Peyer's patch (tissue), 4 donors: ENCODE data around the gene MICOS13. TPM values are rescaled to one million over a fixed set of nuclear protein-coding genes. Genes with fewer than 3 reads are reported as not detected.
A peak's percentile ranks its signal among the peaks of the same experiment; 100 is the strongest.

Experiments used
- DNase-seq, 3 donors: peaks; one replicate each; pipeline ENCODE4 v3.0.0-alpha.2; 2017 to 2019
- H3K27ac ChIP-seq, 4 donors: fragments of 200-600 bp; sonication (generic); one replicate each; pipeline ENCODE4 v1.5.1; 2016 to 2019
- H3K27me3 ChIP-seq, 2 donors: fragments of 200-600 bp; sonication (generic); one replicate each; pipeline ENCODE4 v1.5.1; 2019
- H3K36me3 ChIP-seq, 3 donors: fragments of 200-600 bp; sonication (generic); one replicate each; pipeline ENCODE4 v1.5.1; 2016 to 2019
- H3K4me1 ChIP-seq, 4 donors: fragments of 200-600 bp; sonication (generic); one replicate each; pipeline ENCODE4 v1.5.1; 2016 to 2019
- H3K4me3 ChIP-seq, 4 donors: fragments of 200-600 bp; sonication (generic); 1 replicate in 3 of 4; 2 replicates in 1 of 4; pipeline ENCODE4 v1.5.1; 2016 to 2019; ENCODE audit warnings: mild to moderate bottlenecking in 1 of 4
- H3K9me3 ChIP-seq, 4 donors: fragments of 200-600 bp; sonication (generic); one replicate each; pipeline ENCODE4 v1.5.1; 2016 to 2019; ENCODE audit warnings: mild to moderate bottlenecking in 1 of 4
- CTCF ChIP-seq, 6 experiments: fragments of 450-650 bp in 4 of 6; fragments of 200-600 bp in 2 of 6; sonication (generic) in 1 of 6; IDR thresholded peaks; one replicate each; pipeline ENCODE4 v1.5.1; 2017 to 2019; ENCODE audit warnings: antibody characterized with exemption in 6 of 6, mild to moderate bottlenecking in 3 of 6, moderate library complexity in 1 of 6
- POLR2A ChIP-seq, 2 donors: fragments of 450-650 bp; IDR thresholded peaks; one replicate each; pipeline ENCODE4 v1.5.1; 2017; ENCODE audit warnings: antibody characterized with exemption in 2 of 2, mild to moderate bottlenecking in 2 of 2, moderate library complexity in 2 of 2
- total RNA-seq, 4 donors: library from RNA; depleted of rRNA; stranded (reverse); fragments of >200 nt; gene quantifications; one replicate each; pipeline ENCODE4 v1.1.0, GENCODE V29; 2016

Gene MICOS13
- total RNA-seq, 4 donors from 2014 or later: 11.6 to 48.0 (median 40.0) TPM

- no peak overlapping the region for H3K27ac ChIP-seq
- TF ChIP-seq POLR2A (IDR thresholded peaks at IDR 0.05) (no peak), CTCF (IDR thresholded peaks at IDR 0.05) (no peak)
- no peak overlapping the region for H3K4me3 ChIP-seq
- H3K27me3 ChIP-seq: no peaks in the 10 kb centered on the region
- DNase-seq: no peak
- H3K9me3 ChIP-seq: no peaks in the 10 kb centered on the region
- H3K4me1 ChIP-seq: no peaks in the 10 kb centered on the region
- peaks cover 0 to 55% (median 0%) of the 10 kb centered on the region in 3 donors for H3K36me3 ChIP-seq
Observed at GRCh38 chr19:5641171-5641570, 39.1 kb downstream of the MICOS13 start.

DNA sequence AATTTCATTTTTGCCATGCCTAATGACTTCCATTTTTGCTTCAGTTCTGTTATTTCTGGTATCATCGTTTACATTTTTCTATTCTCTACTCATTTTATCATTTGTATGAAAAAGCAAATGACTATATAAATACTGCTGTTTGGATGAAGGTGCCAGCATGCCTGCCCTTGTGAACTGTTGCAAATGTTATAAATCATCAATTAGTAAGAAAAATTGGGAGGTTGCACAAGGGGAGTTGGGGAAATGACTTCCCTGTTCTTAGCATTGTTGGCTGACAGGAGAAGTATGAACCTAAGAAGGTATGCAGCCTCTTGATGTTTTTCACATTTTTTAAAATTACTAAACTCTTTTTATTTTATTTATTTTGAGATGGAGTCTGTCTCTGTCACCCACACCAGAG lies 42.3 kb downstream of the MICOS13 start:
- peak in 1 of 3 donors; percentile 29 for DNase-seq
- Histone ChIP-seq H3K9me3 (no peaks in the 10 kb centered on the region), H3K27ac (no peak overlapping the region), H3K27me3 (no peaks in the 10 kb centered on the region), H3K4me1 (peaks cover 0 to 5% (median 0%) of the 10 kb centered on the region in 4 donors), H3K36me3 (peaks cover 0 to 26% (median 0%) of the 10 kb centered on the region in 3 donors), H3K4me3 (no peak overlapping the region)
- no peak for TF ChIP-seq POLR2A (IDR thresholded peaks at IDR 0.05)
- no peak for TF ChIP-seq CTCF (IDR thresholded peaks at IDR 0.05)

- Histone ChIP-seq H3K9me3 (no peaks in the 10 kb centered on the region), H3K4me1 (peaks cover 0 to 27% (median 2%) of the 10 kb centered on the region in 4 donors), H3K36me3 (peaks cover 0 to 3% (median 0%) of the 10 kb centered on the region in 3 donors), H3K27ac (no peak overlapping the region), H3K4me3 (no peak overlapping the region), H3K27me3 (no peaks in the 10 kb centered on the region)
- peak in 1 of 3 donors; percentile 41 for DNase-seq
- TF ChIP-seq POLR2A (IDR thresholded peaks at IDR 0.05) (no peak), CTCF (IDR thresholded peaks at IDR 0.05) (no peak)
Observed at GRCh38 chr19:5635427-5635826, 44.9 kb downstream of the MICOS13 start.

DNA sequence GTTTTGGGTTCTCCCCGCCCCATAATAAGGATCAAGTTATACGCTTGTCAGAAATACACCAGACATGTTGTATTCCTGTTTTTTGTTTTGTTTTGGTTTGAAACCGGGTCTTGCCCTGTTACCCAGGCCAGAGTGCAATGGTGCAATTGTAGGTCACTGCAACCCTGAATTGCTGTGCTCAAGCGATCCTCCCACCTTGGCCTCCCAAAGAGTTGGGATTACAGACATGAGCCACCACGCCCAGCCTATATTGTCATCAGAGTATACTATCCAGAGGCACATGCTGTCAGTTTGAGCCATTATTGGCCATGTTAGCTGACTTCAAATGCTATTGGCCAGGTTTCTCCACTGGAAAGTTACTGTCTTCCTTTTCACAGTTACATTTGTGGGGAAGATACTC lies 47.7 kb downstream of the MICOS13 start:
- Histone ChIP-seq H3K27ac (no peak overlapping the region), H3K9me3 (no peaks in the 10 kb centered on the region), H3K27me3 (no peaks in the 10 kb centered on the region), H3K4me1 (peaks cover 0 to 33% (median 4%) of the 10 kb centered on the region in 4 donors), H3K4me3 (no peak overlapping the region), H3K36me3 (peaks cover 0 to 18% (median 0%) of the 10 kb centered on the region in 3 donors)
- DNase-seq: peak in 1 of 3 donors; percentile 44
- no peak for TF ChIP-seq CTCF (IDR thresholded peaks at IDR 0.05)
- TF ChIP-seq POLR2A (IDR thresholded peaks at IDR 0.05): no peak

GRCh38 chr19:5632241-5632612 lies 48.1 kb downstream of the MICOS13 start:
- TF ChIP-seq CTCF (IDR thresholded peaks at IDR 0.05) (no peak), POLR2A (IDR thresholded peaks at IDR 0.05) (no peak)
- DNase-seq: peak in 1 of 3 donors; percentile 22

More at GRCh38 chr19:5632241-5632612, 48.1 kb downstream of the MICOS13 start:
- Histone ChIP-seq H3K27me3 (no peaks in the 10 kb centered on the region), H3K4me1 (peaks cover 0 to 36% (median 4%) of the 10 kb centered on the region in 4 donors), H3K27ac (no peak overlapping the region), H3K36me3 (peaks cover 0 to 23% (median 0%) of the 10 kb centered on the region in 3 donors), H3K4me3 (no peak overlapping the region), H3K9me3 (no peaks in the 10 kb centered on the region)
